Measurements from ENCODE around the gene PADI1. TPM values are rescaled to one million over a fixed set of nuclear protein-coding genes. Genes with fewer than 3 reads are reported as not detected.

The PADI1 gene
- total RNA-seq, 6 experiments from 2014 or later: 0.44 to 1.4 (median 0.92) TPM; not detected in 2

DNA sequence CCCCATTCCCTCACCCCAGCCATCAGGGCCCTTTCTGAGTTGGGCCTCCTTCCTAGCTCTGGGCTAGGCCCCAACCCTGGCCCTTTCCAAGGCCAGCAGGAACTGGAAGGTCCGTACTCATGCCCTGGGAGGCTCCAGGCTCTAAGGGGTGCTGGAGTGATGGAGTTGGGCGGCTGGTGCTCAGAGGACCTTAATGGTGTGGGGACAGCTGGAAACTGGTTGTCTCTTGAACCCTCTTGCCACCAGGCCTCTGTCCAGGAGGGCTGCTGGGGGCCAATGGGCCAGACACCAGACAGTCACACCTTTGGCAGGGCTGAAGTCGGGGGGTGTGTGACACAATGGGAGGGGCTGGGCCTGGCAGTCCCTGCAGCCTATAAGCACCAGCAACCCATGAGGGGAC is 9.2 kb upstream of the PADI1 start:
- no peak for ATAC-seq
- Histone ChIP-seq H3K27me3 (no peaks in the 10 kb centered on the region), H3K4me3 (no peak overlapping the region), H3K4me1 (no peaks in the 10 kb centered on the region), H3K9me3 (no peaks in the 10 kb centered on the region), H3K36me3 (no peaks in the 10 kb centered on the region), H3K27ac (no peak overlapping the region)
- intact Hi-C loops (cut with DNase I): loop anchor here in 1 of 2 donors (10.0 kb wide), 1 partner anchor 1619 kb away; no protein-coding TSS in a partner anchor
- DNase-seq: peak in 1 of 3 donors; percentile 31
- WGBS (ENCODE audit: insufficient coverage, low coverage, low lambda C conversion rate, missing lambda C conversion rate): no CpG with 5 or more reads among the region's 3 CpGs
- no peak for TF ChIP-seq POLR2A (IDR thresholded peaks at IDR 0.05)
- TF ChIP-seq, protein P1, sequence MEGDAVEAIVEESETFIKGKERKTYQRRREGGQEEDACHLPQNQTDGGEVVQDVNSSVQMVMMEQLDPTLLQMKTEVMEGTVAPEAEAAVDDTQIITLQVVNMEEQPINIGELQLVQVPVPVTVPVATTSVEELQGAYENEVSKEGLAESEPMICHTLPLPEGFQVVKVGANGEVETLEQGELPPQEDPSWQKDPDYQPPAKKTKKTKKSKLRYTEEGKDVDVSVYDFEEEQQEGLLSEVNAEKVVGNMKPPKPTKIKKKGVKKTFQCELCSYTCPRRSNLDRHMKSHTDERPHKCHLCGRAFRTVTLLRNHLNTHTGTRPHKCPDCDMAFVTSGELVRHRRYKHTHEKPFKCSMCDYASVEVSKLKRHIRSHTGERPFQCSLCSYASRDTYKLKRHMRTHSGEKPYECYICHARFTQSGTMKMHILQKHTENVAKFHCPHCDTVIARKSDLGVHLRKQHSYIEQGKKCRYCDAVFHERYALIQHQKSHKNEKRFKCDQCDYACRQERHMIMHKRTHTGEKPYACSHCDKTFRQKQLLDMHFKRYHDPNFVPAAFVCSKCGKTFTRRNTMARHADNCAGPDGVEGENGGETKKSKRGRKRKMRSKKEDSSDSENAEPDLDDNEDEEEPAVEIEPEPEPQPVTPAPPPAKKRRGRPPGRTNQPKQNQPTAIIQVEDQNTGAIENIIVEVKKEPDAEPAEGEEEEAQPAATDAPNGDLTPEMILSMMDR (IDR thresholded peaks at IDR 0.05): no peak

DNA sequence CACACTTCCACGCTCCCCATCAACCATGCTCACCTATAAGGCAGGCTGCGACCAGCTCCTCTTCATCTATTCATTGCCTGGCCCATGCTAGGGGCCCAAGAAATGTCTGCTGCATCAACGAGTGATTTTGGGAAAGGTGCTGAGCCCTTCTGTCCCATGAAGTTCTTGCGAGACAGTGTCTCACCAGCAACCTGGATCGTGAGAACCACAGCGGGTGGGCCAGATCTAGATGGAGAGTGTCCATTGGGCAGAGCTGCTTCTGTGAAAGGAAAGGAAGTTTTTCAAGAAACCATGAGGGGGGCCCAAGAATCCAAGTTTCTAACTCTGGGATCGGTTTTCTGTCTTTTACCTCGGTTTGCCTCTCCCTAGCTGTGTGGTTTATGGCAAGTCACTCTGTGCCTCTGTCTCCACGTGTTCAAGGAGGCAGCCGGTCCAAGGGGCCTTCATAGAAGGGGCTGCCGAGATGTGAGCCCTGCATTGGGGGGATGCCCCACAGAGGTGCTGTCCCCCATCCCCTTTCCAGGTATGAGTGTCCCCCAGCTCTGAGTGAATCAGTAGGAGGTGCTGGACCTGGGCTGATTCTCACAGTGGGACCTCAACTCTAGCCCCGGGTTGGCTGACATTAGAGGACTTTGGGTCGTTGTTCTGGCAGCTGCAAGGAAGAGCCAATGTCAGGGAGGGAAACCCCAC is 8.3 kb upstream of the PADI1 start:
- Histone ChIP-seq H3K27me3 (no peaks in the 10 kb centered on the region), H3K9me3 (no peaks in the 10 kb centered on the region), H3K4me1 (no peaks in the 10 kb centered on the region), H3K36me3 (no peaks in the 10 kb centered on the region), H3K4me3 (no peak overlapping the region), H3K27ac (no peak overlapping the region)
- ATAC-seq: no peak
- DNase-seq: peak in 1 of 3 donors; percentile 23
- no peak for TF ChIP-seq POLR2A (IDR thresholded peaks at IDR 0.05)
- TF ChIP-seq, protein P1 (IDR thresholded peaks at IDR 0.05): no peak
- intact Hi-C loops (cut with DNase I): loop anchor here in 1 of 2 donors (10.0 kb wide), 1 partner anchor 1618 kb away; no protein-coding TSS in a partner anchor
- 82% methylated on average over 7 of the region's 13 CpGs for WGBS (ENCODE audit: insufficient coverage, low coverage, low lambda C conversion rate, missing lambda C conversion rate)

DNA sequence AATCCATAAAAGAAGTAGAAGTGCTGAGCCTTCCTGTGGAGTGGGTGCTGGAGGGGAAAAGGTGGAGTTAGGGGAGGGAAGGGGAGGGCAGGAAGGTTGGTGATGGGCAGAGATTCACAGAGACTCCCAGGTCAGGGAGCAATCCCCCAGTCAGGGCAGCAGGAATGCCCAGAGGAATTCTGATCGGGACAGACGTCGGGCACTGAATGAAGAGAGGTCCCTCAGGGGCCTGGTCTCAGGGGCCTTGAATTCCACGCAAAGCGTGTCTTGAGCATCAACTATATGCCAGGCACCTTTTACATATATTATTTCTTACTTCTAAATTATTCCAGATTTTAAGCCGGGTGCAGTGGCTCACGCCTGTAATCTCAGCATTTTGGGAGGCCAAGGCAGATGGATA is 7.2 kb upstream of the PADI1 start:
- Histone ChIP-seq H3K27me3 (no peaks in the 10 kb centered on the region), H3K4me1 (no peaks in the 10 kb centered on the region), H3K36me3 (no peaks in the 10 kb centered on the region), H3K4me3 (no peak overlapping the region), H3K27ac (no peak overlapping the region), H3K9me3 (no peaks in the 10 kb centered on the region)
- peak in 1 of 3 donors; percentile 9 for DNase-seq
- WGBS (ENCODE audit: insufficient coverage, low coverage, low lambda C conversion rate, missing lambda C conversion rate): 86% methylated on average over 6 of the region's 7 CpGs
- no peak for TF ChIP-seq POLR2A (IDR thresholded peaks at IDR 0.05)
- TF ChIP-seq, protein P1 (IDR thresholded peaks at IDR 0.05): no peak
- no peak for ATAC-seq
- intact Hi-C loops (cut with DNase I): loop anchor here in 1 of 2 donors (10.0 kb wide), 1 partner anchor 1617 kb away; no protein-coding TSS in a partner anchor

DNA sequence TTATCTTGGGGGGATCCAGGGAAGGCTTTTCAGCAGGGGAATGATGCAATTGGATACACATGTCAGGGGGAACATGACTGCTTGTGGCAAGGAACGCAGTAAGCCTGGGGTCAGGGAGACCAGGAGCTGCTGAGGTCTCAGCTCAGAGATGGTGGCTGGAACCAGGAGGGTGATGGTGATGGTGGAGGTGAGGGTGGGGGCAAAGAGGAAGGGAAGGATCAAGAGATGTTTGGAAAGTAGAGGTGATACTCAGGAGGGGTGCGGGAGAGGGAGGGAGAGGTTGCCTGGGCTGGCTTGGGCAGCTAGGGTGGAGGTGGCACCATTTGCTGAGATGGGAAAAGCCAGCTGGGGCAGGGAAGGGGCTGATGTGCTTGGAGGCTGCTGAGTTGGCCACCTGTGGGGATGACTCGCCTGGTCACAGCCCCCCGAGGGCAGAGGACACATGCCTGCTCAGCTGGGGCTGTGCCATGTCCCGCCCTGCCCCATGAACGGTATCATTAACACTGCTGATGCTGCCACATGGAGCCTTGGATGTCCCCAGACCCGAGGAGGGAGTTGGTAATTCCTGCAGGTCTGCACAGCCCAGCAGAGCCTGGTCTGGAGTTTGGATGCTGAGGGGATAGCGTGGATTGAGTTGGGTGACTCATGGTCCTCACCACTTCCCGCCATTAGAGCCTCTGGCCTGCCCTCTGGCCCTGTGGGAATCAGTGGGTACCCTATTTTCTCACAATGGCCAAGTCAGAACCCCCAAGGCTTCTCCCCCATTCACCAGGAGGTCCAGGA is 6.3 kb upstream of the PADI1 start:
- intact Hi-C loops (cut with DNase I): loop anchor here in 1 of 2 donors (10.0 kb wide), 1 partner anchor 1616 kb away; no protein-coding TSS in a partner anchor
- Histone ChIP-seq H3K4me3 (no peak overlapping the region), H3K4me1 (no peaks in the 10 kb centered on the region), H3K27me3 (no peaks in the 10 kb centered on the region), H3K9me3 (no peaks in the 10 kb centered on the region), H3K27ac (no peak overlapping the region), H3K36me3 (no peaks in the 10 kb centered on the region)
- ATAC-seq (no peak), DNase-seq (peak in 1 of 3 donors; percentile 29)
- TF ChIP-seq, protein P1 (IDR thresholded peaks at IDR 0.05): no peak
- TF ChIP-seq POLR2A (IDR thresholded peaks at IDR 0.05): no peak
- 40% methylated on average over 3 of the region's 9 CpGs for WGBS (ENCODE audit: insufficient coverage, low coverage, low lambda C conversion rate, missing lambda C conversion rate)
